Naive thymus-derived CD4-positive, alpha-beta T cell (primary cell): Measurements from ENCODE around the gene PCDHB12. TPM values are rescaled to one million over a fixed set of nuclear protein-coding genes. Genes with fewer than 3 reads are reported as not detected.
"Not testable (repeated sequence)": the region's sequence is repeated elsewhere in the genome, so short reads cannot be mapped to it uniquely, and the experiment has no call there.

Source experiments
- ATAC-seq: fragments of 150-1000 bp; cut with Tn5 transposase; 2 replicates; pipeline ENCODE4 v1.10.0; 2021; ENCODE audit warnings: mild to moderate bottlenecking, moderate library complexity
- CTCF ChIA-PET: fragments of 350-600 bp; sonication (Branson Sonifier 250); formaldehyde crosslinking; loops from one replicate; lab custom pipeline; 2021; ENCODE audit warnings: antibody characterized with exemption; lab: Charles Lee
- POLR2A ChIA-PET: fragments of 350-600 bp; sonication (Branson Sonifier 250); formaldehyde crosslinking; loops from one replicate; lab custom pipeline; 2021; ENCODE audit warnings: antibody characterized with exemption, inconsistent platforms; lab: Charles Lee
- DNase-seq, 9 donors: peaks; one replicate each; pipeline versions ENCODE4 v3.0.0 to v3.0.0-alpha.2; 2020 to 2022; ENCODE audit warnings: mixed read lengths in 1 of 9
- H3K27ac ChIP-seq: one replicate; pipeline ENCODE4 v1.7.0; 2013; ENCODE audit warnings: mild to moderate bottlenecking, low read depth, low read length, moderate library complexity
- H3K27me3 ChIP-seq, 2 donors: one replicate each; pipeline ENCODE4 v1.7.0; 2013; ENCODE audit warnings: low read length in 2 of 2, mild to moderate bottlenecking in 2 of 2, moderate library complexity in 2 of 2; ENCODE audit not compliant: control insufficient read depth in 2 of 2, insufficient read depth in 2 of 2
- H3K36me3 ChIP-seq, 3 experiments: 1 replicate in 2 of 3; 2 replicates in 1 of 3; pipeline ENCODE4 v1.7.0; 2013; ENCODE audit warnings: low read length in 3 of 3, mild to moderate bottlenecking in 3 of 3, moderate library complexity in 1 of 3; ENCODE audit not compliant: insufficient read depth in 3 of 3, control insufficient read depth in 2 of 3
- H3K4me1 ChIP-seq, 2 donors: one replicate each; pipeline ENCODE4 v1.7.0; 2013; ENCODE audit warnings: low read length in 2 of 2, mild to moderate bottlenecking in 2 of 2, moderate library complexity in 1 of 2; ENCODE audit not compliant: control insufficient read depth in 2 of 2, insufficient read depth in 2 of 2
- H3K4me3 ChIP-seq: 2 replicates; pipeline ENCODE4 v1.7.0; 2013; ENCODE audit warnings: mild to moderate bottlenecking, low read length
- H3K9me3 ChIP-seq, 3 experiments: 1 replicate in 2 of 3; 2 replicates in 1 of 3; pipeline ENCODE4 v1.7.0; 2013; ENCODE audit warnings: low read length in 3 of 3; ENCODE audit not compliant: control insufficient read depth in 2 of 3
- H3K27ac Mint-ChIP-seq, 9 donors: one replicate each; pipeline ENCODE4 v1.8.0; 2020 to 2022; ENCODE audit warnings: mixed read lengths in 9 of 9, mild to moderate bottlenecking in 8 of 9, moderate library complexity in 5 of 9, inconsistent platforms in 2 of 9
- H3K27me3 Mint-ChIP-seq, 5 donors: one replicate each; pipeline ENCODE4 v1.8.0; 2021 to 2022; ENCODE audit warnings: mixed read lengths in 5 of 5, mild to moderate bottlenecking in 1 of 5
- H3K36me3 Mint-ChIP-seq, 5 donors: one replicate each; pipeline ENCODE4 v1.8.0; 2020 to 2022; ENCODE audit warnings: mixed read lengths in 5 of 5, mild to moderate bottlenecking in 3 of 5, inconsistent platforms in 1 of 5
- H3K4me1 Mint-ChIP-seq, 7 donors: one replicate each; pipeline ENCODE4 v1.8.0; 2020 to 2022; ENCODE audit warnings: mixed read lengths in 7 of 7, mild to moderate bottlenecking in 3 of 7, inconsistent platforms in 1 of 7
- H3K4me3 Mint-ChIP-seq, 10 donors: one replicate each; pipeline ENCODE4 v1.8.0; 2020 to 2022; ENCODE audit warnings: mild to moderate bottlenecking in 10 of 10, mixed read lengths in 10 of 10, moderate library complexity in 6 of 10, inconsistent platforms in 2 of 10
- H3K9me3 Mint-ChIP-seq, 11 donors: one replicate each; pipeline ENCODE4 v1.8.0; 2020 to 2022; ENCODE audit warnings: mixed read lengths in 11 of 11, mild to moderate bottlenecking in 4 of 11, inconsistent platforms in 1 of 11, moderate library complexity in 1 of 11
- intact Hi-C, 2 donors: fragments of 100-400 bp; cut with micrococcal nuclease; formaldehyde crosslinking; loops; one replicate each; pipeline ENCODE4 v1.15.1; 2023
- polyA plus RNA-seq, 2 donors: library from polyadenylated mRNA; unstranded; fragments of 300-500 nt; fragmentation: Illumina TruSeq; gene quantifications; one replicate each; pipeline ENCODE4 v1.2.3, GENCODE V29; 2021
- total RNA-seq, 6 experiments: library from RNA in 5 of 6; stranded (reverse) in 5 of 6; gene quantifications; 1 replicate in 5 of 6; 2 replicates in 1 of 6; pipeline ENCODE4 v1.2.3 and lab custom pipeline; 2021 to 2026

Gene PCDHB12
- total and polyA plus RNA-seq, 7 experiments from 2014 or later: not detected

DNA sequence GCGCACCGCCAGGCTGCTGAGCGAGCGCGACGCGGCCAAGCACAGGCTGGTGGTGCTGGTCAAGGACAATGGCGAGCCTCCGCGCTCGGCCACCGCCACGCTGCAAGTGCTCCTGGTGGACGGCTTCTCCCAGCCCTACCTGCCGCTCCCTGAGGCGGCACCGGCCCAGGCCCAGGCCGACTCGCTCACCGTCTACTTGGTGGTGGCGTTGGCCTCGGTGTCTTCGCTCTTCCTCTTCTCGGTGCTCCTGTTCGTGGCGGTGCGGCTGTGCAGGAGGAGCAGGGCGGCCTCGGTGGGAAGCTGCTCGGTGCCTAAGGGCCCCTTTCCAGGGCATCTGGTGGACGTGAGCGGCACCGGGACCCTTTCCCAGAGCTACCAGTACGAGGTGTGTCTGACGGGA is 6.9 kb upstream of the PCDHB12 start:
- H3K9me3 ChIP-seq: peaks cover 0 to 16% (median 0%) of the 10 kb centered on the region in 3 experiments
- H3K27me3 ChIP-seq, H3K4me3 Mint-ChIP-seq, H3K27ac Mint-ChIP-seq, H3K27ac ChIP-seq, H3K4me3 ChIP-seq, DNase-seq, H3K4me1 ChIP-seq, intact Hi-C loops, H3K36me3 ChIP-seq, CTCF ChIA-PET, POLR2A ChIA-PET, ATAC-seq, H3K4me1 Mint-ChIP-seq: not testable (repeated sequence)
- H3K9me3 Mint-ChIP-seq: peaks cover 0 to 83% (median 38%) of the 10 kb centered on the region in 11 donors
- H3K27me3 Mint-ChIP-seq: peaks cover 0 to 80% (median 65%) of the 10 kb centered on the region in 5 donors
- peaks cover 0 to 37% (median 3%) of the 10 kb centered on the region in 5 donors for H3K36me3 Mint-ChIP-seq

DNA sequence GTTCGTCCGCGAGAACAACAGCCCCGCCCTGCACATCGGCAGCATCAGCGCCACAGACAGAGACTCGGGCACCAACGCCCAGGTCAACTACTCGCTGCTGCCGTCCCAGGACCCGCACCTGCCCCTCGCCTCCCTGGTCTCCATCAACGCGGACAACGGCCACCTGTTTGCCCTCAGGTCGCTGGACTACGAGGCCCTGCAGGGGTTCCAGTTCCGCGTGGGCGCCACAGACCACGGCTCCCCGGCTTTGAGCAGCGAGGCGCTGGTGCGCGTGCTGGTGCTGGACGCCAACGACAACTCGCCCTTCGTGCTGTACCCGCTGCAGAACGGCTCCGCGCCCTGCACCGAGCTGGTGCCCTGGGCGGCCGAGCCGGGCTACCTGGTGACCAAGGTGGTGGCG is 1.8 kb downstream of the PCDHB12 start:
- H3K27me3 Mint-ChIP-seq: peaks cover 9 to 87% (median 85%) of the 10 kb centered on the region in 5 donors
- peaks cover 0 to 13% (median 0%) of the 10 kb centered on the region in 5 donors for H3K36me3 Mint-ChIP-seq
- CTCF ChIA-PET, POLR2A ChIA-PET, H3K4me1 ChIP-seq, H3K4me3 Mint-ChIP-seq, H3K9me3 ChIP-seq, H3K4me1 Mint-ChIP-seq, H3K27ac Mint-ChIP-seq, H3K27ac ChIP-seq, H3K27me3 ChIP-seq, intact Hi-C loops, H3K36me3 ChIP-seq, DNase-seq, H3K4me3 ChIP-seq, ATAC-seq: not testable (repeated sequence)
- H3K9me3 Mint-ChIP-seq: peaks cover 3 to 59% (median 20%) of the 10 kb centered on the region in 11 donors

DNA sequence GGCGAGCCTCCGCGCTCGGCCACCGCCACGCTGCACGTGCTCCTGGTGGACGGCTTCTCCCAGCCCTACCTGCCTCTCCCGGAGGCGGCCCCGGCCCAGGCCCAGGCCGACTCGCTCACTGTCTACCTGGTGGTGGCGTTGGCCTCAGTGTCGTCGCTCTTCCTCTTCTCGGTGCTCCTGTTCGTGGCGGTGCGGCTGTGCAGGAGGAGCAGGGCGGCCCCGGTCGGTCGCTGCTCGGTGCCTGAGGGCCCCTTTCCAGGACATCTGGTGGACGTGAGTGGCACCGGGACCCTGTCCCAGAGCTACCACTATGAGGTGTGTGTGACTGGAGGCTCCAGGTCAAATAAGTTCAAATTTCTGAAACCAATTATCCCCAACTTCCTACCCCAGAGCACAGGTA is 2.3 kb downstream of the PCDHB12 start:
- DNase-seq, CTCF ChIA-PET, H3K4me3 ChIP-seq, H3K4me3 Mint-ChIP-seq, H3K36me3 ChIP-seq, POLR2A ChIA-PET, intact Hi-C loops, H3K27me3 ChIP-seq, H3K27ac Mint-ChIP-seq, H3K9me3 ChIP-seq, H3K27ac ChIP-seq, ATAC-seq, H3K4me1 Mint-ChIP-seq, H3K4me1 ChIP-seq: not testable (repeated sequence)
- peaks cover 9 to 83% (median 80%) of the 10 kb centered on the region in 5 donors for H3K27me3 Mint-ChIP-seq
- peaks cover 3 to 56% (median 22%) of the 10 kb centered on the region in 11 donors for H3K9me3 Mint-ChIP-seq
- H3K36me3 Mint-ChIP-seq: peaks cover 0 to 14% (median 0%) of the 10 kb centered on the region in 5 donors

DNA sequence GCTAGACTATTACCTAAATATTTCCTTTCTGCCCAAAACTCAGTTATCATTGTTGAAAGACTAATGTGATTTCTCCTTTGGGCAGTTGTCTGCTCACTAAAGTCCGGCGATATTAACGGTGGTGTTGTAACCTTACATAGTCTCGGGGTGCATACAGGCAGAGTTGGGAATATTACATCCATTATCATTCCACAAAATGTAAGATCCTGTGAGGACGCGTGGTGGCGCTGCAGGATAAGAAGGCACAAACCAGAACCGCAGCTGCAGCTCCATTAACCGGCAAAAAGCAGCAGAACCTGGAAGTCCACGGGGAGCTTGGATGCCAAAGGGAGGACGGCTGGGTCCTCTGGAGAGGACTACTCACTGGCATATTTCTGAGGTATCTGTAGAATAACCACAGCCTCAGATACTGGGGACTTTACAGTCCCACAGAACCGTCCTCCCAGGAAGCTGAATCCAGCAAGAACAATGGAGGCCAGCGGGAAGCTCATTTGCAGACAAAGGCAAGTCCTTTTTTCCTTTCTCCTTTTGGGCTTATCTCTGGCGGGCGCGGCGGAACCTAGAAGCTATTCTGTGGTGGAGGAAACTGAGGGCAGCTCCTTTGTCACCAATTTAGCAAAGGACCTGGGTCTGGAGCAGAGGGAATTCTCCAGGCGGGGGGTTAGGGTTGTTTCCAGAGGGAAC is 5.3 kb downstream of the PCDHB12 start, which contains the start of gene PCDHB13:
Gene PCDHB13 (plus strand): TSS at position 264 of the 684 bp plus-strand sequence. CDS start 205 bp downstream, at position 469.
- POLR2A ChIA-PET, H3K27ac ChIP-seq, H3K4me3 ChIP-seq, H3K4me1 ChIP-seq, H3K27ac Mint-ChIP-seq, H3K27me3 ChIP-seq, H3K4me1 Mint-ChIP-seq, DNase-seq, H3K36me3 ChIP-seq, intact Hi-C loops, ATAC-seq, CTCF ChIA-PET: not testable (repeated sequence)
- Mint-ChIP-seq H3K4me3 (peak within 1 kb of the TSS in 4 of 10 donors; percentile 19 to 55 (median 33)), H3K27me3 (peaks cover 7 to 76% (median 72%) of the 10 kb centered on the region in 5 donors), H3K36me3 (peaks cover 0 to 22% (median 0%) of the 10 kb centered on the region in 5 donors), H3K9me3 (peaks cover 7 to 73% (median 36%) of the 10 kb centered on the region in 11 donors)
- peaks cover 0 to 12% (median 0%) of the 10 kb centered on the region in 3 experiments for H3K9me3 ChIP-seq

DNA sequence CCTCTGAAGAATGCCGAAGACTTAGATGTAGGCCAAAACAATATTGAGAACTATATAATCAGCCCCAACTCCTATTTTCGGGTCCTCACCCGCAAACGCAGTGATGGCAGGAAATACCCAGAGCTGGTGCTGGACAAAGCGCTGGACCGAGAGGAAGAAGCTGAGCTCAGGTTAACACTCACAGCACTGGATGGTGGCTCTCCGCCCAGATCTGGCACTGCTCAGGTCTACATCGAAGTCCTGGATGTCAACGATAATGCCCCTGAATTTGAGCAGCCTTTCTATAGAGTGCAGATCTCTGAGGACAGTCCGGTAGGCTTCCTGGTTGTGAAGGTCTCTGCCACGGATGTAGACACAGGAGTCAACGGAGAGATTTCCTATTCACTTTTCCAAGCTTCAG is 6.1 kb downstream of the PCDHB12 start:
- ATAC-seq, POLR2A ChIA-PET, intact Hi-C loops, DNase-seq, H3K4me3 ChIP-seq, H3K27ac Mint-ChIP-seq, H3K27ac ChIP-seq, H3K4me1 Mint-ChIP-seq, CTCF ChIA-PET, H3K4me3 Mint-ChIP-seq, H3K36me3 ChIP-seq, H3K27me3 ChIP-seq, H3K4me1 ChIP-seq: not testable (repeated sequence)
- peaks cover 7 to 73% (median 70%) of the 10 kb centered on the region in 5 donors for H3K27me3 Mint-ChIP-seq
- peaks cover 10 to 73% (median 36%) of the 10 kb centered on the region in 11 donors for H3K9me3 Mint-ChIP-seq
- H3K9me3 ChIP-seq: peaks cover 0 to 18% (median 0%) of the 10 kb centered on the region in 3 experiments
- peaks cover 0 to 21% (median 0%) of the 10 kb centered on the region in 5 donors for H3K36me3 Mint-ChIP-seq

DNA sequence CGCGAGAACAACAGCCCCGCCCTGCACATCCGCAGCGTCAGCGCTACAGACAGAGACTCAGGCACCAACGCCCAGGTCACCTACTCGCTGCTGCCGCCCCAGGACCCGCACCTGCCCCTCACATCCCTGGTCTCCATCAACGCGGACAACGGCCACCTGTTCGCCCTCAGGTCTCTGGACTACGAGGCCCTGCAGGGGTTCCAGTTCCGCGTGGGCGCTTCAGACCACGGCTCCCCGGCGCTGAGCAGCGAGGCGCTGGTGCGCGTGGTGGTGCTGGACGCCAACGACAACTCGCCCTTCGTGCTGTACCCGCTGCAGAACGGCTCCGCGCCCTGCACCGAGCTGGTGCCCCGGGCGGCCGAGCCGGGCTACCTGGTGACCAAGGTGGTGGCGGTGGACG is 7.0 kb downstream of the PCDHB12 start:
- H3K27me3 Mint-ChIP-seq: peaks cover 2 to 77% (median 74%) of the 10 kb centered on the region in 5 donors
- H3K27ac ChIP-seq, DNase-seq, ATAC-seq, H3K36me3 ChIP-seq, H3K4me3 Mint-ChIP-seq, H3K4me1 ChIP-seq, POLR2A ChIA-PET, H3K4me3 ChIP-seq, H3K4me1 Mint-ChIP-seq, CTCF ChIA-PET, intact Hi-C loops, H3K27me3 ChIP-seq: not testable (repeated sequence)
- H3K27ac Mint-ChIP-seq: peak overlapping the region in 1 of 9 donors; percentile 19
- H3K9me3 ChIP-seq: peaks cover 0 to 19% (median 0%) of the 10 kb centered on the region in 3 experiments
- peaks cover 0 to 26% (median 0%) of the 10 kb centered on the region in 5 donors for H3K36me3 Mint-ChIP-seq
- H3K9me3 Mint-ChIP-seq: peaks cover 11 to 74% (median 35%) of the 10 kb centered on the region in 11 donors
